NCI-H1417 treated with DMSO at 0.1 percent for 48 hours (cell line): ENCODE results near the gene ZC2HC1B.

Experiments
- DNase-seq: peaks from one replicate; lab custom pipeline; 2025; lab: John Stamatoyannopoulos, UW

The ZC2HC1B gene

DNA sequence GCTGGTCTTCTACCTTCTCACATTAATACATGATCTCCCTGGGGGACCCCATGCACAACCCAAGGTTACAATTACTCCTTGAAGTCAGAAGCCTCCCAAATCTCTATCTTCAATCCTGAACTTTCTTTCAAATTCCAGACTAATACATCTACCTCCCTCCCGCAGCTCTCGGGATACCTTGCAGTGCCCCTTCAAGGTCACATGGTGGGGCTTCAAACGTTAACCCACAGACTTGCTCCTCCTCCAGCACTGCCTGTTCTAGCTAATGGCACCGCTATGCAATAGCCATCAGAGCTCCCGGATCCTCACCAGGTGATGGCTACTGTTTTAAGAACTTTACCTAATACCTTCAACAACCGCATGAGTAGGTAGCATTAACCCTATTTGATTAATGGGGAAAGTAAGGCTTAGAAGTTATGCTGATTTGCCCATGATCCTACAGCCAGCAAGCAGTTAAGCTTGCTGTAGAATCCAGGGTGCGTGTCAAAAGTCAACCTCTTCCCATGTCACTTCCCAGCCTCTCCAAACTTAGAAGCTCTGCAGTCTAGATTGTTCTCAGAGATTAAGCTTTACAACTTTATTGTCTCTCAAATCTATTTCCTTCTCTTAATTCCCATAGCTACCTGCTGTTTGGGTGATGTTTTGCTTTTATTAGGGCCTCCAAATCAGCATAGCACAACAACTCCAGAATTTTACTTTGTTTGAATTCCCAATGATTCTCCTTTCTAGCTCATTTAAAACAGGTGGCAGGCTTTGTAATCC is 99.1 kb downstream of the ZC2HC1B start:
- DNase-seq: no peak

DNA sequence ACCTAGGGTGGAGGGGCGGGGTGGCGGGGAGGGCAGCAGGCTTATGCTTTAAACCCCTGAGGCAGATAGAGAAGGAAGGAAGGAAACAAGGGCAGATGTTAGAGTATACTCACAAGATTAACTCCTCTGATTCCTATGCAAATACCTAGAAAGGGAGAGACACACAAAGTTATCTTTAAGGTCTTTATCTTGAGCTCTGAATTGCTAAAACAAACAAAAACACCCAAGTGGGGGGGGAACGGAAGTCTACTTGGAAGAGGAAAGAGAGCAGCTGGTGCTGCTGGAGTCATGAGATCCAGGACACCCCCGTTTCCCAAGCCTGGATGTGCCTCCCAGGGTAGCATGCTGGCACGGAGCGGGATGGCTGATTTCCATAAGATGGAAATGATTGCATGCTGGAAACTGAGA is 100.4 kb downstream of the ZC2HC1B start:
- DNase-seq: no peak

DNA sequence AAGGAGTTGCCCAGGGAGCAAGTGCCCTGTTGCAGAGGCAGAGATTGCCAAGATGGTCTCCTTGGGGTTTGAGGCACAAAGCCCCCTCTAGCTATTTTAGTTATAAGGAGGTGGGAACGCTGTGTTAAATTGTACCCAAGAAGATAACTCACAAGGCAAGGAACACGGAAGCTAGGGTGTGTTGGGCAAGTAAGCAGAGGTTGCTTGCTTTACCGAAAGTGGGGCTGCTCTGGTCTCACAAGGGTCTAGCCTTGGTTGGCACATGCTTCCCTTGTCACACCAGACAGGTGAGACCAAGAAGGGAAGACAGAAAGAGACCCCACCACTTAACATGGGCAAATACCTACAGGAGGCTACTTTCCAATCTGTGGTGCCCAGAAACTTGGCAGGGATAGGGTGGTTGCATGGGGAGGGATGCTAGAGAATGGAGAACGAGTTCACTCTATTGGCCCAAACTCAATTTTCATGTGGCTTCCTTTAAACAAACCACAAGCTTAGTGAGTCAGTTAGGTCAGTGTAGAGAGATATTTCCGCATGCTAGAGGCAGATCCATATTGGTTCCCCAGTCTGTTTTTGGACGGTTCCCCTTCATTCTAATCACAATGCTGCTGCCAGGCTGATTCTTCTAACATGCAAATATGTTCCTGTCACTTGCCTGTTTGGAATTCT is 101.4 kb downstream of the ZC2HC1B start:
- no peak for DNase-seq

DNA sequence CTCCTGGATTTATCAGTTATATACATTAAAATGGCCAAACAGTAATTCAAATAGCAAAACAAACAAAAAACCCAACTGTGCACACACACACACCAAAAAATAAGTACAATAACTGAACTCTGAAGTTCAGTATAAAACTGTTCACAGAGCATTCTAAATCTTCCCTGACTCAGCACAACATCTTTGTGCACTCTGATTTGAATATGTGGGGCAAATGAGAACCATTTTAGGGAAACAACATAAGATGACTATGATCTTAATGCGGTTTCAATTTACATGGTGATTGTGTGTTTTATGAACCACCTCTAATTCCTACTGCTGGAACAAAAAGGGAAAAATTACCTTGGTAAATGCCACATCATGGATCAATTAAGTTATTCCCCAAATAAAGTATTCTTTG is 102.0 kb downstream of the ZC2HC1B start:
- no peak for DNase-seq

DNA sequence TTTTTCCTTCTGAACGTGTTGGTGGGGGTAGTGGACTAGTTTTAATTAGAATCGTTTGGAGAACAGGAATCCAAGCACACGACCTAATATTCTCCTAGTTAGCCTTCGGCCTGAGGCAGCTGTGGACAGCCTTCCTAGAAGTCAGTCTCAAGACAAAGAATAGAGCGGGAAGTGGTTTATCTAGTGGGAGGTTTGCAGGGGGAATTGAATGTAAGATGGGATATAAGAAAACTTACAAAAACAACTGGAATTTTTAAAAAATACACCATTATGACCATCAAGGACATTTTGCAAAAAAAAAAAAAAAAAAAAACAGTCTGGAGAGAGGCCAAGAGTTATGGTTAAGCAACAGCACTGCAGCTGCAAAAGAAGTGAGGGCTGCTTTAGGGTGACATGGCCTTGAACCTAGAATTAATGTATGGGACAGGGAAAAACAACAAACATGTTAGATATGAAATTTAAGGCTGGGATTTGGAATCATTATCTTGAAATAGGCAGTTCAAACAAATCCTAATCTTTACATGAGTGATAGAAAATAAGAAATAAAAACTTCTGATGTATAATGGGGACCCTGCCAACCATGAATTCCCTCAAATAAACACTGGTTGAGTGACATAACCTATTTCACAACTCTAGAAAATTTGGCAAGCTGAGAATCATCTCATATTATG is 103.6 kb downstream of the ZC2HC1B start:
- DNase-seq: no peak

DNA sequence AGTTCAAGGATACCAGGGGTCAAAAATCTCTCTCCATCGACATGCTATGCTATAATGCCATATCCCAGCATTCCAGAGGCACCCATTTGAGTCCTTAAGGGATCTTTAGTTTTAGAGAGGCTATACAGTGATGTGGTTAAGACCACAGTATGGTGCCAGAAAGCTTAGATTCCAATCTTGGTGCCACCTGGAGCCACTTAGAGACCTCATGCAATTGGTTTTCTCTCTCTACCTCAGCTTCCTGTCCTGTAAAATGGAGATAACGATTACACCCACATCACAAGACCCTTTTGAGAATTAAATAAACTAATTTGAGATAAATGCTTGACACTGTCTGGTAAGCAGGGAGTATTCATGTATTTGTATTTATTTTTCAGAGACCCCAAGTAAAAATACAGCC is 104.8 kb downstream of the ZC2HC1B start:
- DNase-seq: no peak

DNA sequence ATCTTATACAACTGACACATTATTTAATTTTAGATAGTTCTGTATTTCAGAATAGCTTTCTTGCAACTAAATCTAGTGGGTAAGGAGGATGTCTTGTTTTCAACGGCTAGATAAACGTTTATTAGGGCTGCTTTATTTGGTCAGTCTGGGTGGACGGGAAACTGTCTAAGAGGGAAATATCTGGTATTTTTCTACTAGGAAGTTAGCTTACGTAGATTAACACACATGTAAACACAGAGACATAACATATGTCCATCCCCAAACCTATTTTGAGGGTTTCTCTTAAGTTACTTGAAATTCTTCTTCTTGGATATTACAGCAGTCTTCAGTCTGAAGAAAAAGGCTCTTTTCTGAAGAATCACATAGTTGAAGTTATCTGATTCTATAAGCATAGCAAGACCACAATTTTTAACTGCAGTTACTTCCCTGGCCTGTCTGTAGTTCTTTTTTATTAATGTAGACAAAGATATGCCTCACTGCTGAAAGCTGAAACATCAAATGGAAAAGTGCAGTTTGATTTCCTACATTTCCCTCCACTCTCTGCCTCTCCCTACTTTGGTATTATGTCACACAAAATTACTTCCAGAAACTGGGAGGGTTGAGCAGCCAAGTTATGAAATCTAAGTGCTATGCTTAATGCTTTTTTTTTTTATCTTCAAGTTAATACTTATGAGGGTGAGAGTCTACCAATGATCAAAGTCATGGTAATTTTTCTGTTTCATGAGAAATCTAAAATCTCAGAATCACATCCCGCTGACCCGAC is 106.4 kb downstream of the ZC2HC1B start:
- DNase-seq: no peak

DNA sequence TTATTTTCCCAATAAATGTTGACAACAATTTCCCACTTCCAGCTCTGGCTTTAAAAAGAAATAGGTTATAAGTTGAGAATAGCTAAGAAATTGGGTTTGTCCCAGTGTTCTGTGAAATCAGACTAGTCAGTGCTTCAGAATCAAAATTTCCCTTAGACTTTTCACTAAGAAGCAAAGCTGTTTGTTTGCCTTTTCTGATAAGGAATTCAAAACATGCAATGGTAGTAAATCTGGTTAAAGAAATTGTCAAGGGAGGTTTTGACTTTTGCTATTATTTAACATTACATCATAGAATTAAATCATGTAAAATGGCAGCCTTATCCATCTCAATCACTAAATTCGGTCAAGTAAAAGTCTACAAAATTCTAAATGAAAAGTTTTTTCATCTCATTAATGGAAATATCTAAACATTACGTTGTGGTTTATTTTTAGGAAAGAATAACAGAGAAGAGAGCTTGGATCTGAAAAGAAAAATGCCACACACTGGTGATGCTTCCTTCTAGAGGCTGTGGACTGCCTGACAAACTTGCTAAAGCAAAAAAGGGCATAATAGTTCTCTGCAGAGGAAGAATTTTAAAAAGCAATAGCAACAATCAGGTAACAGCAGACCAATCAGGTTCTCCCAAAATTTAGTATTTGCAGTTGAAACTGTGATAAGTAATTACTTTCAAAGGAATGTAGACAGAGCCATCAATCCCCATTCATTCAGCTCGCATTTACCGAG is 107.4 kb downstream of the ZC2HC1B start:
- no peak for DNase-seq

DNA sequence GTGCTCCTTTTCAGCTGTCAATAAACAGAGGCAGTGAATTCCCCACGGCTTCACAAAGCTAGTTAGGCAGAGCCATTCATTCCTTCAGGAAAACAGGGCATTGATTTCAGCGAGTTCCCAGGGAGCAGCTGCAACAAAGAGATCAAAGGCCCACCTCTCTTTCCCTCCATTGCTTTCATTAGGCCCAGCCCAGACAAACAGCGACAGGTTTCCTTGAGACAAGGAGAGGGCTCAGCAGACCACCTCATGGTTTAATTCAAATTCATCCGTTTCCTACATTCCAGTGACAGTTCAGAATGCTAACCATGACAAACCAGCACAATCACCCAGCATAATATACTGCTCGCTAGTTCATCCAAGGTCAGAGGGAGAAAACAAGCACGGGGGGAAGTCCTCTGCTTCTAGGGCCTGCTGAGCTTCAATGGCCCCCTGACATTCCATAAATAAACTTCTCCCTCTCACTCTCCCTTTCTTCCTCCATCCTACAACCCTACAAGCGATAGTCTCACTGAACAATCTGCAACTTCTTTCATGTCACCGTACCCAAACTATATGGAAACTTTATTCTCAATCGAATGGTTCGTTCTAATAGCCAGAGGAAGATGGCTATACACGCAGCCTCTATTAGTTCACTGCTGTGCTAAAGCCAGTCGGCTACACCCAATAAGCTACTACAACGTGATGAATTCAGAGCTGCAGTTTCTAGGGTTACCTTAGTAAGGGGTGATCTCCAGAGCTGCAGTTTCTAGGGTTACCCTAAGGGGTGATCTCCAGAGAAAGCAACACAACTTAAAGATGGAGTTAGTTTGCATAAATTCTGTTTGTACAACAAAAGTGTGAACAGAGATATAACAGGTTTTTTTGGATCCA is 109.1 kb downstream of the ZC2HC1B start:
- DNase-seq: no peak

DNA sequence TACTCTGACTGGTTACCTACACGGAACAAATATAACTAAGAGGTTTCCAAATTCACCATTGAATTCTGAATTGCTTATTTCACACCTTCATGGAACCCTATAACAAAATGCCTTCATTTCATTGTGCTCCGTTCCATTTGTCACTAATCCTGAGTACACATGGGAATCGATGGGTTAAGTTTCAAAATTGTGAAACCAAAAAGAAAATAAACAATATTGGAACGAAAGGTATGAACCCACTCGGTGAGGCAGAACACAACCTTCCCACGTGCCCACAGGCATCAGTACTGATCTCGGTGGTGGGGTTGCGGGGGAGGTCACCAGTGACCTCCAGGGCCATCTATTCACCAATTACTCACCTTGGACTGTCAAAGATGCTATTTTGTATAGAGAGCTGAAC is 109.8 kb downstream of the ZC2HC1B start:
- no peak for DNase-seq

DNA sequence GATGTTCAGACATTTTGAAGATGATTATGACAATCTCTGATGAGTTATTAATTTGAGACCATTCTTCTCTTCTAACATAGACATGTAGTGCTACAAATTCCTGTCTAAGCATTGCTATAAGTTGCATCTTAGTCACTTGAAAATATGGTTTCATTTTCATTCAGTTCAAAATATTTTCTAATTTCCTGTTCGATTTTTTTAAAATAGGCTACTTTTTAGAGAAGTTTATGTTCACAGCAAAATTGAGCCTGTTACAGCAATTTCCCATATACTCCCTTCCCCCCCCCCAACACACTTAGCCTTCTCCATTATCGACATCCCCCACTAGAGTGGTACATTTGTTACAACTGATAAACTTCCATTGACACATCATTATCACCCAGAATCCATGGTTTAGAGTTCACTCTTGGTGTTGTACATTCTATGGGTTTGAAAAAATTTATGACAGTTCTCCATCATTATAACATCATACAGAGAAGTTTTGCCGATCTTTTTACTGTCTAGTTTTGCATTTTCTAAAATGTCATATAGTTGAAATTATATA is 112.6 kb downstream of the ZC2HC1B start:
- no peak for DNase-seq

DNA sequence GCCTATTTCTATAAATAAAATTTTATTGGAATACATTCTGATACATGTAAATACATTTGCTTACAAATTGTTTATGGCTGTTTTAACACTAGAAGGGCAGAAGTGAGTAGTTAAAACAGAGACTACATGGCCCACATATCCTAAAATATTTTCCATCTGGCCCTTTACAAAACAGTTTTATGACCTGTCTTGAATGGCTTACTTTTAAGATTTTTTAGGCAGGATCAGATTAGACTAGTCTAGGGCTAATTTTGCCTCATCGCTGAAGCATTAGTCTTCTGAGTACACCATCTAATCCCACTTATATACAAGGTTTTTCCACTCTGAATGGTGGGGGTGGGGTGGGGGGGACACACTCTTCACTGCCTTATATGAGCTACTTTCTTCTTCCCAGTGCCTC is 116.6 kb downstream of the ZC2HC1B start:
- no peak for DNase-seq

DNA sequence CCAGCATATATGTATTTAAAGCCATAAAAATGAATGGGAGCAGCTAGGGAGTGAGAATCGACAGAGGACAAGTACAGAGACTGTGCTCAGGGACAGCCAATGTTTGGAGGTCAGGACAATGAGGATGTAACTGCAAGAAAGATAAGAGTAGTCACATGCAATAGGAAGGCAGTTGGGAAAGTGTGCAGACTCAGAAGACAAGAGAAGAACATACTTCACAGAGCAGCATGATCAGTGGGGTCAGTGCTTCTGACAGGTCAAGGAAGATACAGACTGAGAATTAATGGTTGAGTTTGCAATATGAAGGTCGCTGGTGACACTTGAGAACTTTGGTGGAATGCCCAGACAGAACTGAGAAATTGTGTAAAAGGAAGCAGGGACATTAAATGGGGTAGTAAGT is 118.7 kb downstream of the ZC2HC1B start:
- DNase-seq: no peak

DNA sequence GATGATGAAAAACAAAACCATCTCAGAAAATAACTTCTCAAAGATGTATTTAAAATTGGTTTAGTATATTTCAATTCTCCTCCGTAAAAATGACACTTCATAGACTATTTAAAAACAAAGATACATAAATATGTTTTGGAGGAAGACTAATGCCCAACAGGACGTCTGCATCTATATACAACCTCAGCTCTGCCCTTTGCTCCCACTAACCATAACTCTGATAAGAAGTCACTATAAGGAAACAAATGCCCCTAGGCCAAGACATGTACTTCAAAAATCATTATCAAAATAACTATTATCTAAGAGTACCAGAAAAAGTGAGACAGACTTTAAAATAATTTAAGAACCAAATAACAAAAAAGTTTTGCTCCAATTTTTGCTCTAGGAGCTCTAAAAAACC is 120.4 kb downstream of the ZC2HC1B start:
- no peak for DNase-seq

DNA sequence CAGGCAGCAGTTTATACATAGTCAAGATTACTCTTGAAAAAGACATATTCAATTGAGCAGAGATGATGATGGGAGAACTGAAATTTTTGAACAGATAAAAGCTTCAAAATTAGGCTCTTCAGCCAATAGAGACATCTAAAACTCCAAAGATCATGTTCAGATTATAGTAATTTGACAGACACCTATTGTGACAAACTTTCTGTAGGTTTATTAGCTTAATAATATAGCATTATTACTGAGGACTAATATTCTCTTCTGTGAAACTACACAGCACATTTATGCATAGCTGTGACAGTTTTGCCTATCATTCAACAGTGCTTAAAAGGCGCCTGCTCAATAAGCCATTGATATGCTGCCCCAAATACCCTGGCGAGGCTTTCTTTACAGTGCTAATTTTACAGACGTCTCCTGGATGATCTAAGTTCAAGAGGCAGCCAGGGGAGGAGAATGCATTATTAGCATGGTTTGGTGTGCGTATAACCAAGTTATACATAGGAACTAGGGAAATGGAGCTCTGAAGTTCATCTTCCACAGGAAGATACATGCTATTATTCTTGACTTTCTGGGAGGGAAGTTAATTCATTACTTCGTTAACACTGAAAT is 122.3 kb downstream of the ZC2HC1B start:
- no peak for DNase-seq
